Neural progenitor cell (in vitro differentiated cells): ENCODE results near the gene ADGRG4. TPM values are rescaled to one million over a fixed set of nuclear protein-coding genes. Genes with fewer than 3 reads are reported as not detected.

Source experiments
- DNase-seq: peaks from one replicate; pipeline ENCODE4 v3.0.0-alpha.2; 2016; ENCODE audit warnings: low spot score
- H2AFZ ChIP-seq: fragments of 200-600 bp; sonication (generic); replicated peaks from 2 replicates; pipeline ENCODE4 v1.6.1; 2016; ENCODE audit warnings: antibody characterized with exemption
- H3F3A ChIP-seq: fragments of 200-600 bp; sonication (generic); 2 replicates; pipeline ENCODE4 v1.6.1; 2016; ENCODE audit warnings: antibody characterized with exemption, low read depth
- H3K27ac ChIP-seq: fragments of 200-600 bp; sonication (generic); 2 replicates; pipeline ENCODE4 v1.5.1; 2016; ENCODE audit warnings: mild to moderate bottlenecking
- H3K27me3 ChIP-seq: fragments of 200-600 bp; sonication (generic); 2 replicates; pipeline ENCODE4 v1.6.1; 2016; ENCODE audit warnings: mild to moderate bottlenecking, moderate library complexity
- H3K36me3 ChIP-seq: fragments of 200-600 bp; sonication (generic); 2 replicates; pipeline ENCODE4 v1.5.1; 2016
- H3K4me1 ChIP-seq: fragments of 200-600 bp; sonication (generic); 2 replicates; pipeline ENCODE4 v1.6.1; 2016; ENCODE audit warnings: mixed run types
- H3K4me2 ChIP-seq: fragments of 200-600 bp; sonication (generic); 2 replicates; pipeline ENCODE4 v1.6.1; 2016
- H3K4me3 ChIP-seq: fragments of 200-600 bp; sonication (generic); 2 replicates; pipeline ENCODE4 v1.5.1; 2016
- H3K79me2 ChIP-seq: fragments of 200-600 bp; sonication (generic); 2 replicates; pipeline ENCODE4 v1.6.1; 2016; ENCODE audit warnings: low read depth
- H3K9ac ChIP-seq: fragments of 200-600 bp; sonication (generic); 2 replicates; pipeline ENCODE4 v1.6.1; 2016
- H3K9me3 ChIP-seq: fragments of 200-600 bp; sonication (generic); 2 replicates; pipeline ENCODE4 v1.5.1; 2016; ENCODE audit warnings: low read depth
- H4K20me1 ChIP-seq: fragments of 200-600 bp; sonication (generic); 2 replicates; pipeline ENCODE4 v1.6.1; 2016; ENCODE audit warnings: low read depth
- H3K27ac Mint-ChIP-seq: 3 replicates; pipeline ENCODE4 v1.8.0; 2021; ENCODE audit warnings: mixed read lengths
- H3K27me3 Mint-ChIP-seq: 2 replicates; pipeline ENCODE4 v1.8.0; 2022; ENCODE audit warnings: low read depth, mild to moderate bottlenecking, inconsistent platforms, moderate library complexity, mixed read lengths; ENCODE audit not compliant: insufficient read depth
- H3K36me3 Mint-ChIP-seq: 3 replicates; pipeline ENCODE4 v1.8.0; 2021; ENCODE audit warnings: mixed read lengths
- H3K4me1 Mint-ChIP-seq: 3 replicates; pipeline ENCODE4 v1.8.0; 2021; ENCODE audit warnings: mixed read lengths
- H3K4me3 Mint-ChIP-seq: 3 replicates; pipeline ENCODE4 v1.8.0; 2021; ENCODE audit warnings: mild to moderate bottlenecking, moderate library complexity, mixed read lengths
- H3K9me3 Mint-ChIP-seq: 3 replicates; pipeline ENCODE4 v1.8.0; 2020; ENCODE audit warnings: mixed read lengths
- EZH2 ChIP-seq: fragments of 200-600 bp; sonication (generic); IDR thresholded peaks from 2 replicates; pipeline ENCODE4 v1.6.1; 2017; ENCODE audit warnings: antibody characterized with exemption, mild to moderate bottlenecking, moderate library complexity
- EZH2phosphoT487 ChIP-seq: fragments of 200-600 bp; sonication (generic); IDR thresholded peaks from 2 replicates; pipeline ENCODE4 v1.6.1; 2017; ENCODE audit warnings: antibody characterized with exemption
- total RNA-seq: library from RNA; depleted of rRNA; stranded (reverse); fragments of >200 nt; gene quantifications from 2 replicates; pipeline ENCODE4 v1.2.3, GENCODE V29; 2015; ENCODE audit warnings: low replicate concordance
- TF ChIP-seq, protein P1 (sequence below): fragments of 200-600 bp; sonication (generic); IDR thresholded peaks from 2 replicates; pipeline ENCODE4 v1.5.1; 2017; ENCODE audit warnings: antibody characterized with exemption, mild to moderate bottlenecking

Gene ADGRG4
- total RNA-seq, 1 donor from 2014 or later, result not detected

DNA sequence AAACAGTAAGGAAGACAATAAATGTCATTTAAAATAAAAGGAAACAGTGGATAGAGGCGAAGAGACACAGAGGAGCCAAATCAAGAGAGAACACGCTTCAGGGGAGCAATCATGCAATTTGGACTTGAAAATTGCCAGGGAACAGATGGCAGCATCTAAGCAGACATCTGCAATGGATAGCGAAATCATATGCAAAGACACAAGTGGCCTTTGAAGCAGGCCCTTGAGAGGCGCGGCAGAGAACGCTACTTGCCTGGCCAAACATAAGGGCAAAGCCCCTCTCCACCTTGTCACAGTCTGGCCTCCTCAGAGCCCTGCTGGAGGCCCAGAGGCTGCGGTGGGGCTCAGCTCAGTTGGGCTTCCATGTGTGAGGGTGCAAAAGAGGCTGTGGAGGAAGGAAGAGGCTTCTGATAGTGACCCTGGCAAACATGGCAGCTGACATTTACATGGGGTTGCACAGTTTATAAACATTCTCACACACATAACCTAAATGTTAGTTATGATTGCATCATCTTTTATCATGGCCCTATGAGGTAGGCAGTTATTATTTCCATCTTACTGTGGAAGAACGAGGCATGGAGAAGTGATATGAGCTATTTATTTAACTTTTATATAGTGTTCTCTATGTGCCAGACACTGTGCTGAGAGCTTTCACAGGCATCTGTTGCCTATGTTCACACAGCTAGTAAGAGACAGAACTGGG is 18.3 kb downstream of the ADGRG4 start:
- no peaks in the 10 kb centered on the region for H3K36me3 ChIP-seq
- no peaks in the 10 kb centered on the region for H3K36me3 Mint-ChIP-seq
- peaks cover 4% of the 10 kb centered on the region for H3K4me1 Mint-ChIP-seq
- no peaks in the 10 kb centered on the region for H3K27me3 Mint-ChIP-seq
- TF ChIP-seq EZH2phosphoT487, result no peak
- TF ChIP-seq, protein P1, sequence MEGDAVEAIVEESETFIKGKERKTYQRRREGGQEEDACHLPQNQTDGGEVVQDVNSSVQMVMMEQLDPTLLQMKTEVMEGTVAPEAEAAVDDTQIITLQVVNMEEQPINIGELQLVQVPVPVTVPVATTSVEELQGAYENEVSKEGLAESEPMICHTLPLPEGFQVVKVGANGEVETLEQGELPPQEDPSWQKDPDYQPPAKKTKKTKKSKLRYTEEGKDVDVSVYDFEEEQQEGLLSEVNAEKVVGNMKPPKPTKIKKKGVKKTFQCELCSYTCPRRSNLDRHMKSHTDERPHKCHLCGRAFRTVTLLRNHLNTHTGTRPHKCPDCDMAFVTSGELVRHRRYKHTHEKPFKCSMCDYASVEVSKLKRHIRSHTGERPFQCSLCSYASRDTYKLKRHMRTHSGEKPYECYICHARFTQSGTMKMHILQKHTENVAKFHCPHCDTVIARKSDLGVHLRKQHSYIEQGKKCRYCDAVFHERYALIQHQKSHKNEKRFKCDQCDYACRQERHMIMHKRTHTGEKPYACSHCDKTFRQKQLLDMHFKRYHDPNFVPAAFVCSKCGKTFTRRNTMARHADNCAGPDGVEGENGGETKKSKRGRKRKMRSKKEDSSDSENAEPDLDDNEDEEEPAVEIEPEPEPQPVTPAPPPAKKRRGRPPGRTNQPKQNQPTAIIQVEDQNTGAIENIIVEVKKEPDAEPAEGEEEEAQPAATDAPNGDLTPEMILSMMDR, result no peak
- TF ChIP-seq EZH2, result no peak
- no peak overlapping the region for H2AFZ ChIP-seq
- no peak overlapping the region for H3K4me3 ChIP-seq
- H3K4me3 Mint-ChIP-seq, result no peak overlapping the region
- H3K9ac ChIP-seq, result no peak overlapping the region
- no peaks in the 10 kb centered on the region for H3K9me3 ChIP-seq
- DNase-seq, result no peak
- H3F3A ChIP-seq, result no peaks in the 10 kb centered on the region
- peaks cover 2% of the 10 kb centered on the region for H3K9me3 Mint-ChIP-seq
- no peak overlapping the region for H3K4me2 ChIP-seq
- no peaks in the 10 kb centered on the region for H3K79me2 ChIP-seq
- no peak overlapping the region for H3K27ac Mint-ChIP-seq
- no peak overlapping the region for H3K27ac ChIP-seq
- no peaks in the 10 kb centered on the region for H3K27me3 ChIP-seq
- no peaks in the 10 kb centered on the region for H4K20me1 ChIP-seq
- H3K4me1 ChIP-seq, result no peaks in the 10 kb centered on the region

DNA sequence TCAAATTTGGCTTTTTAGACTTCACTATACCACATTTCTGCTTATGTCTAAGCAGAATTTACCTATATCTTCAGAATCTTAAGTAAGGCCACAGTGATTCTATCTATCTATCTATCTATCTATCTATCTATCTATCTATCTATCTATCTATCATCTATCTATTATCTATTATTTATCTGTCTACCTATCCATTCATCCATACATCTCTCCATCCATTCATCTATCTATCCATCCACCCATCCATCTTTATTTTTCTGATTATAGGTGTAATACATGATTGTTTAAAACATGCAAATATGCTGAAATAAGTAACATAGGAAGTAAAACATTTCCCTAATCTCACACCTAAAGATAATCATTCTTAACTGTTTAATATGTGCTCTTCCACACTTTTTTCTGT is 18.8 kb downstream of the ADGRG4 start:
- no peak for TF ChIP-seq EZH2phosphoT487
- TF ChIP-seq EZH2, result no peak
- TF ChIP-seq, protein P1, result no peak
- Histone ChIP-seq H3F3A (no peaks in the 10 kb centered on the region), H3K4me2 (no peak overlapping the region), H4K20me1 (no peaks in the 10 kb centered on the region), H3K9me3 (no peaks in the 10 kb centered on the region), H3K27ac (no peak overlapping the region), H3K27me3 (no peaks in the 10 kb centered on the region), H3K9ac (no peak overlapping the region), H3K36me3 (no peaks in the 10 kb centered on the region), H3K4me3 (no peak overlapping the region), H3K79me2 (no peaks in the 10 kb centered on the region), H3K4me1 (no peaks in the 10 kb centered on the region), H2AFZ (no peak overlapping the region)
- peaks cover 2% of the 10 kb centered on the region for H3K9me3 Mint-ChIP-seq
- no peak overlapping the region for H3K4me3 Mint-ChIP-seq
- no peaks in the 10 kb centered on the region for H3K36me3 Mint-ChIP-seq
- H3K27ac Mint-ChIP-seq, result no peak overlapping the region
- peaks cover 4% of the 10 kb centered on the region for H3K4me1 Mint-ChIP-seq
- DNase-seq, result no peak
- H3K27me3 Mint-ChIP-seq, result no peaks in the 10 kb centered on the region

DNA sequence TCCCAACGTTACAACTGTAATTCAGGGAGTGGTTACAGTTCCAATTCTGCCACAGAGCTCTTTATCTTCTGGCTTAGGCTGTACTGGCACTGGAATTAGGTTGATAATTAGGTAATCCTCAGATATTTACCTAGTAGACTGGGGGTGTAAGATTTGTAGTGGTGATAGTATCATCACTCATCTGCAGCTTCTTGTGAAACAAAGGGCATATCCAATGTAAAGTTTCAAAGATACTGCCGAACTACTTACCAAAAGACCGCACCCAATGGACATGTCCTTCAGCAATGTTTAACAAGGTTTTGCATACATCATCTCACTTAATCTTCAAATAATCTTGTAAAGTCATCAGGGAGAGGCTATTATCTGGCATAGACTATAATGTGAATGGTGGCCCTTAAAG is 20.8 kb downstream of the ADGRG4 start:
- H3K27me3 ChIP-seq, result no peaks in the 10 kb centered on the region
- H3K9ac ChIP-seq, result no peak overlapping the region
- TF ChIP-seq EZH2 (no peak), EZH2phosphoT487 (no peak)
- TF ChIP-seq, protein P1, result no peak
- no peak overlapping the region for H2AFZ ChIP-seq
- no peak overlapping the region for H3K4me3 Mint-ChIP-seq
- no peaks in the 10 kb centered on the region for H3K9me3 ChIP-seq
- no peak overlapping the region for H3K27ac ChIP-seq
- H3K4me3 ChIP-seq, result no peak overlapping the region
- no peak overlapping the region for H3K4me2 ChIP-seq
- no peaks in the 10 kb centered on the region for H3K27me3 Mint-ChIP-seq
- H3K4me1 Mint-ChIP-seq, result peaks cover 4% of the 10 kb centered on the region
- no peaks in the 10 kb centered on the region for H3K4me1 ChIP-seq
- H3K36me3 ChIP-seq, result no peaks in the 10 kb centered on the region
- H3K27ac Mint-ChIP-seq, result no peak overlapping the region
- H3K9me3 Mint-ChIP-seq, result peaks cover 2% of the 10 kb centered on the region
- H3F3A ChIP-seq, result no peaks in the 10 kb centered on the region
- no peaks in the 10 kb centered on the region for H3K79me2 ChIP-seq
- no peak for DNase-seq
- H3K36me3 Mint-ChIP-seq, result no peaks in the 10 kb centered on the region
- no peaks in the 10 kb centered on the region for H4K20me1 ChIP-seq
